HG03571 (cell line): ENCODE data around the gene TMSB10.

Experiments used
- ATAC-seq: cut with Tn5 transposase; IDR thresholded peaks from one replicate; pipeline ENCODE4 v1.9.1; 2021; ENCODE audit not compliant: unreplicated experiment

The TMSB10 gene

GRCh38 chr2:84879584-84880394 lies 25.7 kb upstream of the TMSB10 start:
- peak; percentile 71 for ATAC-seq

- no peak for ATAC-seq
Observed at GRCh38 chr2:84880395-84880644, 25.1 kb upstream of the TMSB10 start.

- ATAC-seq, result no peak
Observed at GRCh38 chr2:84880645-84881521, 24.6 kb upstream of the TMSB10 start, which contains the start of gene TRABD2A. TSS of gene TRABD2A (minus strand) at chr2:84881084. CDS start at chr2:84881039, 45 bp downstream.

- ATAC-seq, result peak; percentile 58
Observed at GRCh38 chr2:84881581-84882413, 23.7 kb upstream of the TMSB10 start.

- no peak for ATAC-seq
Observed at GRCh38 chr2:84882414-84882738, 23.1 kb upstream of the TMSB10 start.

- no peak for ATAC-seq
Observed at GRCh38 chr2:84882775-84883550, 22.5 kb upstream of the TMSB10 start.

GRCh38 chr2:84884449-84884848 lies 21.0 kb upstream of the TMSB10 start:
- no peak for ATAC-seq

- ATAC-seq, result no peak
Observed at GRCh38 chr2:84885111-84885510, 20.3 kb upstream of the TMSB10 start.

GRCh38 chr2:84886791-84887190 lies 18.7 kb upstream of the TMSB10 start:
- no peak for ATAC-seq

- ATAC-seq, result peak; percentile 91
Observed at GRCh38 chr2:84888401-84889276, 16.8 kb upstream of the TMSB10 start.

- ATAC-seq, result no peak
Observed at GRCh38 chr2:84889332-84889731, 16.1 kb upstream of the TMSB10 start.

- no peak for ATAC-seq
Observed at GRCh38 chr2:84891355-84892010, 14.0 kb upstream of the TMSB10 start.

- ATAC-seq, result no peak
Observed at GRCh38 chr2:84894131-84894586, 11.3 kb upstream of the TMSB10 start.

GRCh38 chr2:84894758-84895520 lies 10.5 kb upstream of the TMSB10 start:
- no peak for ATAC-seq

GRCh38 chr2:84896567-84896966 lies 8.9 kb upstream of the TMSB10 start:
- no peak for ATAC-seq

GRCh38 chr2:84897773-84898172 lies 7.7 kb upstream of the TMSB10 start:
- ATAC-seq, result no peak

- ATAC-seq, result no peak
Observed at GRCh38 chr2:84899304-84900204, 5.9 kb upstream of the TMSB10 start.
